HepG2 (cell line): Measurements from ENCODE around the gene SNX6. TPM values are rescaled to one million over a fixed set of nuclear protein-coding genes. Genes with fewer than 3 reads are reported as not detected.
A peak's percentile ranks its signal among the peaks of the same experiment; 100 is the strongest.

Experiments
- FOXA1 ChIP-seq, 2 experiments: fragments of 450-650 bp in 1 of 2; sonication (generic) in 1 of 2; formaldehyde crosslinking in 1 of 2; IDR thresholded peaks; 2 replicates each; pipeline versions ENCODE4 v1.4.0 to v1.6.1; 2016 to 2020; ENCODE audit warnings: missing genetic modification reagents in 1 of 2
- GABPB1 ChIP-seq: IDR thresholded peaks from 2 replicates; pipeline ENCODE4 v1.6.1; 2016; ENCODE audit warnings: mild to moderate bottlenecking, missing genetic modification reagents, moderate library complexity, missing compliant biosample characterization
- GATAD2A ChIP-seq: IDR thresholded peaks from 2 replicates; pipeline ENCODE4 v1.6.1; 2016
- HNRNPL ChIP-seq: fragments of 200-400 bp; formaldehyde crosslinking; IDR thresholded peaks from 2 replicates; pipeline ENCODE4 v1.6.1; 2017; ENCODE audit warnings: mild to moderate bottlenecking, low read depth, low read length
- HNRNPUL1 ChIP-seq: fragments of 200-400 bp; formaldehyde crosslinking; IDR thresholded peaks from 2 replicates; pipeline ENCODE4 v1.6.1; 2017; ENCODE audit warnings: low read depth, mild to moderate bottlenecking, low read length, moderate library complexity
- KAT2B ChIP-seq: fragments of 150-350 bp; IDR thresholded peaks from 2 replicates; pipeline ENCODE4 v1.6.1; 2014; ENCODE audit warnings: low read depth, low read length, borderline replicate concordance
- PRDM15 ChIP-seq: sonication (generic); formaldehyde crosslinking; IDR thresholded peaks from 2 replicates; pipeline ENCODE4 v1.4.0; 2020; ENCODE audit warnings: missing genetic modification reagents
- TBX3 ChIP-seq: fragments of 450-650 bp; IDR thresholded peaks from 2 replicates; pipeline ENCODE4 v1.6.1; 2017; ENCODE audit warnings: antibody characterized with exemption, mild to moderate bottlenecking, inconsistent platforms, borderline replicate concordance
- THAP11 ChIP-seq: IDR thresholded peaks from 2 replicates; pipeline ENCODE4 v1.6.1; 2016; ENCODE audit warnings: missing biosample characterization, missing genetic modification reagents
- YY1 ChIP-seq: IDR thresholded peaks from 2 replicates; pipeline ENCODE4 v1.6.1; 2011; ENCODE audit warnings: low read length, low read depth, moderate library complexity, mild to moderate bottlenecking; ENCODE audit not compliant: insufficient read depth, insufficient replicate concordance
- ZNF138 ChIP-seq: sonication (generic); formaldehyde crosslinking; IDR thresholded peaks from 2 replicates; pipeline ENCODE4 v1.5.0; 2020; ENCODE audit warnings: mild to moderate bottlenecking, low read depth, missing genetic modification reagents
- ZNF263 ChIP-seq: sonication (generic); formaldehyde crosslinking; IDR thresholded peaks from 2 replicates; pipeline ENCODE4 v1.4.0; 2020; ENCODE audit warnings: missing genetic modification reagents
- ZNF557 ChIP-seq: sonication (generic); formaldehyde crosslinking; IDR thresholded peaks from 2 replicates; pipeline ENCODE4 v1.4.0; 2020; ENCODE audit warnings: missing genetic modification reagents
- ZNF747 ChIP-seq: sonication (generic); formaldehyde crosslinking; IDR thresholded peaks from 2 replicates; pipeline ENCODE4 v1.8.1; 2023; ENCODE audit warnings: missing genetic modification reagents, mild to moderate bottlenecking, borderline replicate concordance
- ZNF768 ChIP-seq: sonication (generic); formaldehyde crosslinking; IDR thresholded peaks from 2 replicates; pipeline ENCODE4 v1.4.0; 2020; ENCODE audit warnings: missing genetic modification reagents
- ZNF784 ChIP-seq: sonication (generic); formaldehyde crosslinking; IDR thresholded peaks from 2 replicates; pipeline ENCODE4 v1.5.1; 2020; ENCODE audit warnings: missing genetic modification reagents, mild to moderate bottlenecking, borderline replicate concordance
- polyA plus RNA-seq, 8 experiments: library from polyadenylated mRNA; depleted of rRNA in 3 of 8; stranded (reverse) in 7 of 8; unstranded in 1 of 8; fragments of >200 nt; fragmentation: Illumina TruSeq in 4 of 8; extraction: Trizol in 4 of 8; gene quantifications; 2 replicates each; pipeline versions ENCODE4 v1.2.1 to v1.2.3, GENCODE V29; 2011 to 2016; ENCODE audit warnings: low read depth in 4 of 8, missing spikeins in 1 of 8, mixed read lengths in 1 of 8; ENCODE audit not compliant: insufficient read depth in 1 of 8
- total RNA-seq, 5 experiments: library from RNA; depleted of rRNA; stranded (reverse); fragments of >200 nt; fragmentation: Illumina TruSeq; extraction: Trizol; gene quantifications; 2 replicates each; pipeline ENCODE4 v1.2.3, GENCODE V29; 2016; ENCODE audit warnings: low read depth in 1 of 5
- TF ChIP-seq, protein P1 (sequence below): sonication (generic); formaldehyde crosslinking; IDR thresholded peaks from 2 replicates; pipeline ENCODE4 v1.8.1; 2023; ENCODE audit warnings: mild to moderate bottlenecking, inconsistent platforms, moderate library complexity, missing genetic modification reagents, borderline replicate concordance
- TF ChIP-seq, protein P2 (sequence below): sonication (generic); formaldehyde crosslinking; IDR thresholded peaks from 2 replicates; pipeline ENCODE4 v1.8.0; 2022; ENCODE audit warnings: missing genetic modification reagents, low read depth, mild to moderate bottlenecking, borderline replicate concordance
- TF ChIP-seq, protein P3 (sequence below): sonication (generic); formaldehyde crosslinking; IDR thresholded peaks from 2 replicates; pipeline ENCODE4; 2020; ENCODE audit warnings: missing genetic modification reagents, mild to moderate bottlenecking, borderline replicate concordance

SNX6 gene
- total and polyA plus RNA-seq, 2 of the 13 experiments (the other 11 are each of a cell fraction or from before 2014, with no cell fraction given) = 92.3 to 169 TPM

DNA sequence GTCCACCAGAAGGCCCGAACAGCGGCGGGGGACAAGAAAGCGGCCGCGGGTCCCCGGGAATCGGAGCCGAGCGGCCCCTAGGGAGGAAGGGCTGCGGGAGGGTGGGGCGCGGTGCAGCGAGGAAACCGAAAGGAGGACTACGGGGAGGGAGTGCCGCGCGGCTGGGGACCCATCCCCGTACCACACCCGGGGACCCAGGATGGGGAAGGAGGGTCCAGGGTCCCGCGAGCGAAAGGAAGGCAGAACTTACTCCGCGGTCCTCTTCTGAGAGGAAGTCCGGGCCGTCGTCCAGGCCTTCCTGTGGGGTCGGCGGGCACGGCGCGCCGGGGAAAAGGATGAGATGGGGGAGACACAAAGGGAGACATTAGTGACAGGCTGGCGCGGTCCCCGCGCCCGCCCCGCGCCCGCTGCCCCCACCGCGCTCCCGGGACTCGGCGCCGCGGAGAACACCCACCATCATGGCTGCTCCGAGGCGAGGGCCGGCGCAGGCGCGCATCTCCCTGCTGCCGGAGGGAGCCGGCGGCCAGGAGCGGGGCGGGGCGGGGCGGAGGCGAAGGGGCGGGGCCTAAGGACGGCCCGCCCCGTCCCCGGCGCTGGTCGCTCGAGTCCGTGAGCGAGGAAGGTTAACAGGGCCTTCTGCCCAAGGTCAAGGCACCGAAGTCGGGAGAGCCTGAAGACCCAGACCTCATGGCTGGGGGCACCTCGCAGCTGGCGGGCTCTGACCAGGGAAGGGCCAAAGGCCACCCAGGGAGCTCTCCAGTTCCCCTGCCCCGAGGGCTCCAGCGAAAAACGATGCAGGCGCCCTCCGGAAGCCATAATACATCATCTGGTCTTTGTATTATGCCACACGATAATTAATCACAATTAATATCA, at the start of gene SNX6 (continued):
- TF ChIP-seq ZNF784 (CRISPR knock-in tag) = peak; percentile 74; the same call in 1 of the 2 replicates
- no peak for TF ChIP-seq HNRNPUL1
- peak; percentile 94 for TF ChIP-seq ZNF747 (CRISPR knock-in tag)
- peak; percentile 79; the same call in 1 of the 2 replicates for TF ChIP-seq ZNF557 (CRISPR knock-in tag)
- peak; percentile 84; the same call in 1 of the 2 replicates for TF ChIP-seq ZNF768 (CRISPR knock-in tag)
- TF ChIP-seq TBX3 = no peak
- TF ChIP-seq, protein P1, sequence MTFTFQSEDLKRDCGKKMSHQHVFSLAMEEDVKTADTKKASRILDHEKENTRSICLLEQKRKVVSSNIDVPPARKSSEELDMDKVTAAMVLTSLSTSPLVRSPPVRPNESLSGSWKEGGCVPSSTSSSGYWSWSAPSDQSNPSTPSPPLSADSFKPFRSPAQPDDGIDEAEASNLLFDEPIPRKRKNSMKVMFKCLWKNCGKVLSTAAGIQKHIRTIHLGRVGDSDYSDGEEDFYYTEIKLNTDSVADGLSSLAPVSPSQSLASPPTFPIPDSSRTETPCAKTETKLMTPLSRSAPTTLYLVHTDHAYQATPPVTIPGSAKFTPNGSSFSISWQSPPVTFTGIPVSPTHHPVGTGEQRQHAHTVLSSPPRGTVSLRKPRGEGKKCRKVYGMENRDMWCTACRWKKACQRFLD (CRISPR knock-in tag) = no peak; the same call in none of the 2 replicates
- TF ChIP-seq GATAD2A (CRISPR knock-in tag) = peak; percentile 47; the same call in 1 of the 2 replicates
- TF ChIP-seq, protein P2, sequence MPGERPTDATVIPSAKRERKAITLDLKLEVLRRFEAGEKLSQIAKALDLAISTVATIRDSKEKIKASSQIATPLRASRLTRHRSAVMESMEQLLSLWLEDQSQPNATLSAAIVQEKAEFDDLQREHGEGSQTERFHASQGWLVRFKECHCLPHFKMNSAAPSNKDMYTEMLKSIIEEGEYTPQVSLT (CRISPR knock-in tag) = peak; percentile 47
- TF ChIP-seq, protein P3, sequence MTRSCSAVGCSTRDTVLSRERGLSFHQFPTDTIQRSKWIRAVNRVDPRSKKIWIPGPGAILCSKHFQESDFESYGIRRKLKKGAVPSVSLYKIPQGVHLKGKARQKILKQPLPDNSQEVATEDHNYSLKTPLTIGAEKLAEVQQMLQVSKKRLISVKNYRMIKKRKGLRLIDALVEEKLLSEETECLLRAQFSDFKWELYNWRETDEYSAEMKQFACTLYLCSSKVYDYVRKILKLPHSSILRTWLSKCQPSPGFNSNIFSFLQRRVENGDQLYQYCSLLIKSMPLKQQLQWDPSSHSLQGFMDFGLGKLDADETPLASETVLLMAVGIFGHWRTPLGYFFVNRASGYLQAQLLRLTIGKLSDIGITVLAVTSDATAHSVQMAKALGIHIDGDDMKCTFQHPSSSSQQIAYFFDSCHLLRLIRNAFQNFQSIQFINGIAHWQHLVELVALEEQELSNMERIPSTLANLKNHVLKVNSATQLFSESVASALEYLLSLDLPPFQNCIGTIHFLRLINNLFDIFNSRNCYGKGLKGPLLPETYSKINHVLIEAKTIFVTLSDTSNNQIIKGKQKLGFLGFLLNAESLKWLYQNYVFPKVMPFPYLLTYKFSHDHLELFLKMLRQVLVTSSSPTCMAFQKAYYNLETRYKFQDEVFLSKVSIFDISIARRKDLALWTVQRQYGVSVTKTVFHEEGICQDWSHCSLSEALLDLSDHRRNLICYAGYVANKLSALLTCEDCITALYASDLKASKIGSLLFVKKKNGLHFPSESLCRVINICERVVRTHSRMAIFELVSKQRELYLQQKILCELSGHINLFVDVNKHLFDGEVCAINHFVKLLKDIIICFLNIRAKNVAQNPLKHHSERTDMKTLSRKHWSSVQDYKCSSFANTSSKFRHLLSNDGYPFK (CRISPR knock-in tag) = peak; percentile 3
- TF ChIP-seq THAP11 (CRISPR knock-in tag) = peak; percentile 73; the same call in 1 of the 2 replicates
- peak; percentile 94 for TF ChIP-seq YY1
- TF ChIP-seq HNRNPL = no peak
- TF ChIP-seq KAT2B = no peak
- peak; percentile 92 for TF ChIP-seq ZNF263
- TF ChIP-seq PRDM15 (CRISPR knock-in tag) = peak; percentile 53; the same call in 1 of the 2 replicates
- no peak for TF ChIP-seq FOXA1 (IDR thresholded peaks at IDR 0.05)
- TF ChIP-seq FOXA1 (CRISPR knock-in tag; IDR thresholded peaks at IDR 0.05) = no peak
- TF ChIP-seq ZNF138 (CRISPR knock-in tag) = peak; percentile 73; the same call in 1 of the 2 replicates
- TF ChIP-seq GABPB1 = peak; percentile 80; the same call in 1 of the 2 replicates
